Measurements from ENCODE around the gene ZNF584.
"Not testable (repeated sequence)": the region's sequence is repeated elsewhere in the genome, so short reads cannot be mapped to it uniquely, and the experiment has no call there.

Gene ZNF584

DNA sequence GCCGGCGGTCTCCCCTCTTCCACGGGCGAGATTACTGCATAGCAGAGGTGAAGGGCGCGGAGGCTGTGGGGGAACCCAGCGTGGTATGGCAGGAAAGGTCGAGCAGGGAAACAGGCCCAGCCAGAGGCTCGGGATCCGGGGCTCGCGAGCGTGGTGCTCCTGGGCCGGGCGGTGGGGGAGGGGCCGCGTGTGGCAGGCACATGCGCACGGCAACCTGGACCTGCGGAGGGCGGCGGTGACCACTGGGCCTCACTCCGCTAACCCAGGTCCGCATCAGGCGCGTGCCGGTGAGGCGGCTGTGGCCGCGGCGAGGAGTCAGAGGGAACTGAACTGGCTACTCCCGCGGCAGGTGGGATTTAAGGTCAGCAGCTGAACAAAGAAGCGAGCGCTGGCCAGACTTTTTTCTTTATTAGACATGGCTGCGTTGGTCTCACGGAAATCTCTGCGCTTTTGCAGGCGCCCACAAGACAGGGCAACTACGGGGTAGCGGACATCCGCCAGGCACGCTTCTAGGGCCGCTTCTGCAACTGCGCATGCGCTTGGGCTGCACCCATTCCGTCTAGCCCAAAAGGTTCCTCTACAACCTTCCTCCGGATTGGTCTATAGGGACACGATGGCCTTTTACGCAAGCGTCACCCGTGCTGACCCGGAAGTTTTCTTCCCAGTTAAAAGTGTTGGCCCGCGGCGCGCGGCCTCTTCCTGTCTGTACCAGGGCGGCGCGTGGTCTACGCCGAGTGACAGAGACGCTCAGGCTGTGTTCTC lies 21.7 kb upstream of the ZNF584 start, which contains the start of gene RPS5:
TSS of gene RPS5 (plus strand) at position 694 of the 762 bp plus-strand sequence. CDS start 869 bp downstream, outside the sequence.
- peak; percentile 97 to 99 for DNase-seq

GRCh38 chr19:58387338-58388174 lies 20.9 kb upstream of the ZNF584 start:
- DNase-seq: no peak

DNA sequence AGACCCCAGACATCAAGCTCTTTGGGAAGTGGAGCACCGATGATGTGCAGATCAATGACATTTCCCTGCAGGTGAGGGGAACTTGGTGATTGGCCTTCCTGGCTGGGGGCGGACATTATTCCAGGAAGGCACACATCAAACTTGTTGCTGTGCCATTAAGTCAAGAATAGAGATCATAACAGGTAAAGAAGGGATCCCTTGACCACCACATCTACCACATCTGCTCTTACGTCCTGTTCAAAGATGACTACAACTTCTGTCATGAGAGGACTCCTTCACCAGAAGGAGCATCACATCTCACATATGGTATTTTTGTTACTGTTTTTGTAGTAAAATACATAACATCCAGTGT lies 20.3 kb upstream of the ZNF584 start:
- no peak for DNase-seq

GRCh38 chr19:58392945-58393724 lies 15.3 kb upstream of the ZNF584 start:
- DNase-seq: no peak

- no peak for DNase-seq
These were observed 14.8 kb upstream of the ZNF584 start for GRCh38 chr19:58393725-58394033.

GRCh38 chr19:58394821-58395219 lies 13.6 kb upstream of the ZNF584 start:
- no peak for DNase-seq

DNA sequence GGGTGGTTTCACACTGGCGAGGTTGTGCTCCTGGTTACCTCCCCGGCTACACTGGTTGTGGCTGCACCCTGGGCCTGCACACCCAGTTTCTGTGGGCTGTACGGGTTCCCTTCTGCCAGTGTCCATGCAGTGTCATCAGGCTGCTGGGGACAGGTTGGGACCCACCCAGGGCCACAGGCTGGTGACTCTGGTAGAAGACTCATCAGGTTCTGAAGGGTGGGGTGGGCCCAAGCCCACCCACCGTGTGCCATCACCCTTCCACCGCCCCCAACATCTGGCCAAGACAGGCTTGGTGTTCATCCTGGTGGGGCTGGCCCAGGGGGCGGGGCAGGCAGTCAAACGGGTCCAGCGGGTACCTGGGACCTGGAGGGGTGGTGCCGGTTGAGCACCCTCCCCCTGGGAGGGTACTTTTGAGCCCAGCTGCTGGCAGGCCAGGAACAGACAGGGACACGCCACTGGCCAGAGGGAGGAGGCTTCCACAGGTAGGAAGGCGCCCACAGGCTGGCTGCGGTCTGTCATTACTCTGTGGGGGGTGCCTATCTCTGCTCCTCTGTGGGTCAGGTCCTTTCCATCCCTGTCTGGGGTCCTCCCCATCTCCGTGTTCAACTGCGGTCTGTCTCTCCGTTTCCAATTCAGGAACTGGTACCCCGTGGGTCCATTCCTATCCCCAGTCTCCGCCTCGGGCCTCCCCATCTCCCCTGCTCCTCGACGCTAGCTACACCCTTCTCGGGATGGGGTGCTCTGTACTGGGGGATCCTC lies 13.1 kb upstream of the ZNF584 start, which contains the start of gene RNF225:
TSS of gene RNF225 (plus strand) at position 437 of the 759 bp plus-strand sequence. CDS start 434 bp downstream, outside the sequence.
- no peak for DNase-seq

- no peak for DNase-seq
These were observed 12.3 kb upstream of the ZNF584 start for GRCh38 chr19:58395979-58396627.

- no peak for DNase-seq
These were observed 11.5 kb upstream of the ZNF584 start for GRCh38 chr19:58396691-58397532.

- no peak for DNase-seq
These were observed 10.9 kb upstream of the ZNF584 start for GRCh38 chr19:58397533-58398037.

DNA sequence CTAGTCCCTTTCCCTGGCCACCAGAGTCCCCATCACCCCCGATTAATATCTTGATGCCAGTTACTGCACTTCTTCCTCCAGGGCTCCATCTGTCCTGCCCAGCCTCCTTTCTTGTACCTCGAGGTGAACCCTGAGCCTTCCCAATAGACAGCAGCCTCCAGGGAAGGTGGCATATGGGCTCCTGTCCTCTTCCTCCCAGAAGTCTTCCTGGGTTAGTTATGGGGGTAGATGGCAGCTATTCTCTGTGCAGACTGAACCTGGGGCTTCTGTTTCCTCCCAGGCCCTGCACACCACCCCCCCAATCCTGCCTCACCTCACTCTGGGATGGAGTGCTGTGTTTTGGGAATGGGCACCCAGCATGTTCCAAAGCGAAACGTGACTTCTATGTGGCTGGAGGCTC lies 10.4 kb upstream of the ZNF584 start:
- DNase-seq: no peak

GRCh38 chr19:58398545-58398944 lies 9.9 kb upstream of the ZNF584 start:
- DNase-seq: no peak

DNA sequence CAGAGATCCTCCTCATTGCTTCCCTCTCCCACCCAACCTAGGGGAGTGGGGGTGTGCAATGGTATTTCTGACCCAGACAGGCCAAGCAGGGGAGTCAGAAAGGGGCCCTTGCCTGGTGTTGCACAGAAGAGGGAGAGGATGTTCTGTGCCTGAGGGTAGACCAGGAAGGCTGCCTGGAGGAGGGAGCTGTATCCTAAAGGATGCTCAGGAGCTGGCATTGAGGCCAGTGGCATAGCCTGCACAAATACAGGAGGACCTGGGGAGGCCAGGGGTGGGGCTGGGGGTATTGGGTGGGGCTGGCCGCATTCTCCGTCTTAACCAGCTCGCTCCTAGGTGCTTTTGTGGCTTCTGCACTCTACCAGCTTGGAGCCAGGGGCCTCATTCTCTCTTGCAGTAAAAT lies 8.5 kb upstream of the ZNF584 start:
- no peak for DNase-seq

DNA sequence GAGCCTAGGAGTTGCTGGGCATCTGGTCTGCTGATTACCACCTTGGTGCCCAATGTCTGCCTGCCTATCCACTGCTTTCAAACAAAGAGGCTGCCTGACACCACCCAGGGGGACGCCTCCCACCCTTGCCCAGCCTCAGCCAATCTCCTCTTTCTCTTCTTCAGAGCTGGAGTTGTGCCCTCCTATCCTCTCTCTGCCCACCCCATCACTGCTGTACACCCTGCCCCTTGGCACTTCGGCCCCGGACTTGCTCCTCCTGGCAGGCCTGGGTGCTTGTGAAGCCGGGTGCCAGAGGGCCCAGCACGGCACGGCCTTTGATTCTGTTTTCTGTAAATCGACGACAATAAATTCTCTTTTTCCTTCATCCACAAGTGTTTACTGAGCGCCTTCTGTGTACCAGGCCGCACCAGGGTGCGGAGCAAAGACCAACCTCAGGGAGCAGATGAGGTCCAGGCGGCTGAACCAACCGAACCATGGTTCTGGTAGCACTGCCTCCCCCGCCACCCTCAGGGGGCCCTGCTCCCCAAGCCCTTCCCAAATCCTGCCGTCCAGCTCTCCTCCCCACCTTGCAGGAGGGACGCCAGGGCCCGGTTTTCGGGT lies 8.0 kb upstream of the ZNF584 start:
- peak; percentile 56 to 80 for DNase-seq

- DNase-seq: peak; percentile 99 to 100
These were observed 7.3 kb upstream of the ZNF584 start for GRCh38 chr19:58400916-58401839.

DNA sequence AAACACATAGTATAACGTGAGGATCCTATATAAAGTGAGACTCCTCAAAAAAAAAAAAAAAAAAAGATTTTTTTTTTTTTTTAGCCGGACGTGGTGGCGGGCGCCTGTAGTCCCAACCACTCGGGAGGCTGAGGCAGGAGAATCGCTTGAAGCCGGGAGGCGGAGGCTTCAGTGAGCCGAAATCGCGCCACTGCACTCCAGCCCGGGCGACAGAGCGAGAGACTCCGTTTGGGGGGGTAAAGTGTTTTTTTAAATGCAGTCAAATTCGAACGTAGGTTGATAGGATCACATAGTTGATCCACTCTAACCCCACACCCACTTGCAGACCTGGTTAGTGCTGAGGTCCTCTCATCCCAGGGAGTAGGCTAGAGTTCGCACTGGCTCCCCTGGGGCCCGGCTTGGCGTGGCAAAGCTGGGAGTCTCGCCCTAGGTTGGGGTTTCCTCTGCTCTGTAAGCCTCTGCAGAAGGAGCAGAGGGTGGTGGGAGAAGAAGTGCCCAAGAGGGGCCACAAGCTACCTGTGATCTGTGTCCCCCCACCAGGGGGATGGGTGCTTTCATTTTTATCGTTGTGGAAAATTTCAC lies 6.5 kb upstream of the ZNF584 start:
- no peak for DNase-seq

GRCh38 chr19:58403920-58404478 lies 4.5 kb upstream of the ZNF584 start:
- DNase-seq: not testable (repeated sequence)

All from NCI-H446 (cell line).